Colonic mucosa (tissue), 4 donors: Measurements from ENCODE around the gene VWA5B1. TPM values are rescaled to one million over a fixed set of nuclear protein-coding genes. Genes with fewer than 3 reads are reported as not detected.

Experiments
- DNase-seq: peaks from one replicate; pipeline ENCODE4 v3.0.0-alpha.2; 2020
- H3K27ac ChIP-seq: fragments of 200-600 bp; one replicate; pipeline ENCODE4 v1.8.0; 2021
- H3K27me3 ChIP-seq: fragments of 200-600 bp; one replicate; pipeline ENCODE4 v1.8.0; 2021
- H3K36me3 ChIP-seq: fragments of 200-600 bp; one replicate; pipeline ENCODE4 v1.8.0; 2021
- H3K4me1 ChIP-seq: fragments of 200-600 bp; one replicate; pipeline ENCODE4 v1.8.0; 2021; ENCODE audit warnings: mild to moderate bottlenecking
- H3K4me3 ChIP-seq: fragments of 200-600 bp; one replicate; pipeline ENCODE4 v1.8.0; 2021
- H3K9ac ChIP-seq, 2 donors: one replicate each; pipeline ENCODE4 v1.7.0; 2013; ENCODE audit warnings: control low read depth in 2 of 2, low read depth in 2 of 2, low read length in 2 of 2
- H3K9me3 ChIP-seq: fragments of 200-600 bp; one replicate; pipeline ENCODE4 v1.8.0; 2021
- CTCF ChIP-seq: fragments of 200-600 bp; IDR thresholded peaks from one replicate; pipeline ENCODE4 v1.8.0; 2022; ENCODE audit warnings: antibody characterized with exemption, mild to moderate bottlenecking
- intact Hi-C: fragments of 100-400 bp; cut with DNase I; formaldehyde crosslinking; loops from one replicate; pipeline ENCODE4 v1.14.1; 2022
- total RNA-seq, 2 donors: library from RNA; stranded (reverse); fragmentation: NEBNext Ultra II Directional in 1 of 2; extraction: Animal tissue kit (Norgen Biotek cat#: 25700) in 1 of 2; gene quantifications; one replicate each; pipeline ENCODE4 v1.2.1, GENCODE V29; 2021
- donor health status: healthy.
- donor health status: DM: no; HTN: no; CAD: no.
- donor health status: DM: no; HTN: no; CAD: no.

The VWA5B1 gene
- total RNA-seq, 2 donors from 2014 or later = 0.29 to 0.30 TPM

DNA sequence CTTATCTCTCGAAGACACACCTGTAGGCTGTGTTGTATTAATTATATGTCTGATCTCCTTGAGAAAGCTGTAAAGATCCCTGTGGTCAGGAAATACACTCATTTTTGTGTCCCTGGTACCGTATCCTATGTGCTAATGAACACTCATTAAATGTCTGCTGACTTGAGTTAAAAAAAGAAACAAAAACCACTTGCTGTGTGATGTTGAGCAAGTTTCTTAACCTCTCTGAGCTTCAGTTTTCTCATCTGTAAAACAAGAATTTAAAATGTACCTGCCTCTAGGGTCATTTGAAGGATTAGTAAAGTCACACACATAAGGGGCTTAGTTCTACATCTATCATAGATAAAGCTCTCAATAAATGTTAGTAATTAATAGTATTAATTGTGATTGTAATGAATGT lies 91.3 kb downstream of the VWA5B1 start:
- H3K4me3 ChIP-seq = no peak overlapping the region
- no peak for TF ChIP-seq CTCF
- no peak overlapping the region for H3K27ac ChIP-seq
- intact Hi-C loops = loop anchor here (10.0 kb wide), 1 partner anchor 427 kb away; no protein-coding TSS in a partner anchor
- no peaks in the 10 kb centered on the region for H3K9me3 ChIP-seq
- peaks cover 5% of the 10 kb centered on the region for H3K27me3 ChIP-seq
- DNase-seq = no peak
- no peak overlapping the region for H3K9ac ChIP-seq
- no peaks in the 10 kb centered on the region for H3K4me1 ChIP-seq
- no peaks in the 10 kb centered on the region for H3K36me3 ChIP-seq

DNA sequence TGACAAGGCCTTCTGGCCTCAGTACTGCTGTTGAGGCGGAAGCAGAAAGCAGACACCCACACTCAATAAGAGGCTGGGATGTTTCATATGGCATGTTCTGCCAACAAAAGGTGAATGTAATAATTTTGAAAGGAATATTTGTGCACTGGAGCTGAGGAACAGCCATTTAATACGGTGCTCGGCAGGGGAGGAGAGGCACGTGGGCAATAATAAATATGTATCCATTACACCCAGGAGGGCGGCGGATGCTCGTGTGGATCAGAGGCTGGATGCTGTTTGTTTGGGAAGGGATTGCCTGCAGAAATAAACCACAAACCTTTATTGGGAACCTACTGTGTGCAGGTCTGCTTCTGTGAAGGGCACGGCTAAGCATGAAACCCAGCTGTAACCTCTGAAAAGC lies 92.0 kb downstream of the VWA5B1 start:
- H3K36me3 ChIP-seq = no peaks in the 10 kb centered on the region
- H3K9ac ChIP-seq = no peak overlapping the region
- no peak for DNase-seq
- no peaks in the 10 kb centered on the region for H3K4me1 ChIP-seq
- no peaks in the 10 kb centered on the region for H3K9me3 ChIP-seq
- H3K4me3 ChIP-seq = no peak overlapping the region
- H3K27me3 ChIP-seq = peaks cover 5% of the 10 kb centered on the region
- no peak for TF ChIP-seq CTCF
- intact Hi-C loops = loop anchor here (10.0 kb wide), 1 partner anchor 428 kb away; no protein-coding TSS in a partner anchor
- no peak overlapping the region for H3K27ac ChIP-seq

DNA sequence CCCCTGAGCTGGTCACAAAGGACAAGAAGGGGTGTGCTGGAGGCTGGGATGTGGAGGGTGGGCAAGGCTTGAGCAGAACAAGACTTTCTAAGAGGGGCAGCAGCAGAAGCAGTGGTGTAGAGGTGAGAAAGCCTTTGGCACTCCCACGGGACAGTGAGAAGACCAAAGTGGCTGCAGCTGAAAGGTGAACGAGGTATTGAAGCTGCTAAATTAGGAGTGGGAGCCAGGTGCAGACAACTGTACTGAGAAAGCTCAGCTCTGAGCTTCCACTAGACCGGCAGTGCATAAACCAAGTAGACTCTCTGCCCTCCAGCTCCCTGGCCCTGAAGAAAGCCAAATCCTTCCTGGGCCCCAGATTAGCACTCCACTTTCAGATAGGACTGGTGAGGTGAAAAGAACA lies 93.0 kb downstream of the VWA5B1 start:
- intact Hi-C loops = loop anchor here (10.0 kb wide), 1 partner anchor 429 kb away; no protein-coding TSS in a partner anchor
- no peak for DNase-seq
- peaks cover 5% of the 10 kb centered on the region for H3K27me3 ChIP-seq

DNA sequence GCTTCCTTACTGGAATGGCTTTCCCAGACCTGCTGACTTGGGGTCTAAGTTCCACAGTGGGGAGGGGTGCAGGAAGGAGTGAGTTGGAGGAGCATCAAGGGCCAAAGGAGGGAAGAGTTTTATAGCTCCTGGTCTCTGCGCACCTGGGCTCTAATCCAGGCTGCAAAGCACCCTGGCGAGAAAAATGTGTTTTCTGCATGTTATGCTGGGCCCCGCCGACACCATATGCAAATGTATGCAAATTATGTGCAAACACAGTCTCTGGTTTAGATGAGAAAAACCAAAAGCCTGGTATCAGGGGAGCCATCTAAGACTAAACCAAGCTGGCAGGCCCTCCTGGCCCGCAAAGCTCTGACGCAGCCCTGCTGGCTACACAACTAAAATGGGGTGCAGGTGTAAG lies 95.0 kb downstream of the VWA5B1 start:
- Histone ChIP-seq H3K4me1 (no peaks in the 10 kb centered on the region), H3K9ac (no peak overlapping the region), H3K9me3 (no peaks in the 10 kb centered on the region), H3K36me3 (no peaks in the 10 kb centered on the region), H3K27me3 (peaks cover 5% of the 10 kb centered on the region), H3K4me3 (no peak overlapping the region), H3K27ac (no peak overlapping the region)
- intact Hi-C loops = loop anchor here (10.0 kb wide), 1 partner anchor 431 kb away; no protein-coding TSS in a partner anchor
- no peak for TF ChIP-seq CTCF
- no peak for DNase-seq

More for the DNA sequence above, 93.0 kb downstream of the VWA5B1 start:
- Histone ChIP-seq H3K36me3 (no peaks in the 10 kb centered on the region), H3K4me1 (no peaks in the 10 kb centered on the region), H3K27ac (no peak overlapping the region), H3K4me3 (no peak overlapping the region), H3K9ac (no peak overlapping the region), H3K9me3 (no peaks in the 10 kb centered on the region)
- TF ChIP-seq CTCF = no peak

- no peak for DNase-seq
- Histone ChIP-seq H3K27ac (no peak overlapping the region), H3K36me3 (no peaks in the 10 kb centered on the region), H3K27me3 (peaks cover 5% of the 10 kb centered on the region), H3K9me3 (no peaks in the 10 kb centered on the region), H3K9ac (no peak overlapping the region), H3K4me1 (no peaks in the 10 kb centered on the region), H3K4me3 (no peak overlapping the region)
- intact Hi-C loops = loop anchor here (10.0 kb wide), 1 partner anchor 432 kb away; no protein-coding TSS in a partner anchor
- TF ChIP-seq CTCF = no peak
Observed at GRCh38 chr1:20386323-20387081, 95.8 kb downstream of the VWA5B1 start.
